Measurements from ENCODE around the gene SSR2. TPM values are rescaled to one million over a fixed set of nuclear protein-coding genes. Genes with fewer than 3 reads are reported as not detected.

Gene SSR2
- total RNA-seq, 2 donors from 2014 or later, result 193 TPM

DNA sequence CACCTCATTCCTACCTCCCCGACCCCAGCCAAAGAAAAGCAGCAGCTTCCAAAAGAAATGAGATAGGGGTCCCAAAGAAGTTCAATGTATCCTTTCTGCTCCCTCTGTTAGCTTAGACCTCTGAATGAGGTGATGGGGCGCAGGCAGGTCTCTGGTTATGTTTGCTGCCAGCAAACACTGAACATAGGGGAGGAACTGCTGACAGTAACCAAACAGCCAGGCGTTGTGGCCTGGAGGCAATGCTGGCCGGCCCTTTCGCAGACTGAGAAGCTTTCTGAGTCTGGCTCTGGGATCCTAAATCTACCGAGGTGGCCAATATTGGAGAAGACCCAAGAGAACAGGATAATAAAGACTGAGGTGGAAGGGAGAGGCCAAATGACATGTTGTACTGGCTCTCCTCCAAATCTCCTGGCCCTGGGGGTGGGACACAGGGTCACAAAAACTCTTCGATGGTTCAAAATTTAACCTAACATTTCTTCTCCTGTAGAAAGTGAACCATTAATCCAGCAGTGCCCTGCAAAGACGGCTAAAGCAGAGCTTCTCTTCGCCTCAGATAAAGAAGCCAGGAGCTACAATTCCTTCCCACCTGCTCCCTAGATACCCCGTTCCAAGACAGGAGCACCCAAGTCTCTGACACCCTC, 19.6 kb downstream of the SSR2 start:
- TF ChIP-seq, protein P1, sequence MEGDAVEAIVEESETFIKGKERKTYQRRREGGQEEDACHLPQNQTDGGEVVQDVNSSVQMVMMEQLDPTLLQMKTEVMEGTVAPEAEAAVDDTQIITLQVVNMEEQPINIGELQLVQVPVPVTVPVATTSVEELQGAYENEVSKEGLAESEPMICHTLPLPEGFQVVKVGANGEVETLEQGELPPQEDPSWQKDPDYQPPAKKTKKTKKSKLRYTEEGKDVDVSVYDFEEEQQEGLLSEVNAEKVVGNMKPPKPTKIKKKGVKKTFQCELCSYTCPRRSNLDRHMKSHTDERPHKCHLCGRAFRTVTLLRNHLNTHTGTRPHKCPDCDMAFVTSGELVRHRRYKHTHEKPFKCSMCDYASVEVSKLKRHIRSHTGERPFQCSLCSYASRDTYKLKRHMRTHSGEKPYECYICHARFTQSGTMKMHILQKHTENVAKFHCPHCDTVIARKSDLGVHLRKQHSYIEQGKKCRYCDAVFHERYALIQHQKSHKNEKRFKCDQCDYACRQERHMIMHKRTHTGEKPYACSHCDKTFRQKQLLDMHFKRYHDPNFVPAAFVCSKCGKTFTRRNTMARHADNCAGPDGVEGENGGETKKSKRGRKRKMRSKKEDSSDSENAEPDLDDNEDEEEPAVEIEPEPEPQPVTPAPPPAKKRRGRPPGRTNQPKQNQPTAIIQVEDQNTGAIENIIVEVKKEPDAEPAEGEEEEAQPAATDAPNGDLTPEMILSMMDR (conservative IDR thresholded peaks at IDR 0.05), result no peak
- Histone ChIP-seq H3K9ac (ENCODE audit: extremely low read depth, low read length, poor library complexity, severe bottlenecking) (no peak overlapping the region), H3K4me3 (ENCODE audit: low read length) (no peak overlapping the region), H3K4me1 (ENCODE audit: control insufficient read depth, insufficient read depth, low read length) (peaks cover 4% of the 10 kb centered on the region), H3K9me3 (ENCODE audit: control insufficient read depth, low read length) (no peaks in the 10 kb centered on the region), H3K36me3 (ENCODE audit: control insufficient read depth, insufficient read depth, low read length) (no peaks in the 10 kb centered on the region), H3K27ac (ENCODE audit: low read depth, low read length) (no peak overlapping the region), H3K27me3 (ENCODE audit: control insufficient read depth, insufficient read depth, low read length, poor library complexity, severe bottlenecking) (no peaks in the 10 kb centered on the region)
- WGBS, 2 experiments (ENCODE audit: insufficient coverage in 1 of 2, insufficient read length in 1 of 2), result 91 to 92% methylated on average over 8 to 10 of the region's 10 CpGs
- Mint-ChIP-seq H3K4me1 (peaks cover 11% of the 10 kb centered on the region), H3K27me3 (ENCODE audit: insufficient read depth) (no peaks in the 10 kb centered on the region), H3K9me3 (no peaks in the 10 kb centered on the region), H3K36me3 (ENCODE audit: low read depth) (no peaks in the 10 kb centered on the region), H3K4me3 (no peak overlapping the region), H3K27ac (no peak overlapping the region)
- no peak for DNase-seq

DNA sequence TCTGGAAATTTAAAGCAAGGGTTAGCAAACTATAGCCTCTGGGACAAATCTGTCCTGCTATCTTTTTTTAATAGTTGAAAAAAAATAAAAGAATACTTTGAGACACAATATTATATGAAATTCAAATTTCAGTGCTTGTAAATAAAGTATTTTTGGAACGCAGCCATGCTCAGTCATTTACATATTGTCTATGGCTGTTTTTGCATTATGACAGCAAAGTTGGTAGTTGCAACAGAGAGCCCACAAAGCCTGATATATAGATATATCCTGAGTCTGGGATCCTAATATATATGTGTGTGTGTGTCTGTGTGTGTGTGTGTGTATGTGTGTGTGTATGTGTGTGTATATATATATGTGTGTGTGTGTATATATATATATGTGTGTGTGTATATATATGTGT, 20.8 kb downstream of the SSR2 start:
- no peak overlapping the region for H3K4me3 ChIP-seq (ENCODE audit: low read length)
- H3K27ac Mint-ChIP-seq, result no peak overlapping the region
- H3K27me3 Mint-ChIP-seq (ENCODE audit: insufficient read depth), result no peaks in the 10 kb centered on the region
- DNase-seq, result no peak
- H3K36me3 ChIP-seq (ENCODE audit: control insufficient read depth, insufficient read depth, low read length), result no peaks in the 10 kb centered on the region
- TF ChIP-seq, protein P1 (conservative IDR thresholded peaks at IDR 0.05), result no peak
- no peak overlapping the region for H3K27ac ChIP-seq (ENCODE audit: low read depth, low read length)
- no peak overlapping the region for H3K9ac ChIP-seq (ENCODE audit: extremely low read depth, low read length, poor library complexity, severe bottlenecking)
- no peaks in the 10 kb centered on the region for H3K27me3 ChIP-seq (ENCODE audit: control insufficient read depth, insufficient read depth, low read length, poor library complexity, severe bottlenecking)
- H3K4me1 Mint-ChIP-seq, result peaks cover 10% of the 10 kb centered on the region
- H3K4me3 Mint-ChIP-seq, result no peak overlapping the region
- 100% methylated on average over 1 of the region's 1 CpG for WGBS, 2 experiments (ENCODE audit: insufficient coverage in 1 of 2, insufficient read length in 1 of 2)
- no peaks in the 10 kb centered on the region for H3K36me3 Mint-ChIP-seq (ENCODE audit: low read depth)
- H3K9me3 Mint-ChIP-seq, result no peaks in the 10 kb centered on the region
- no peaks in the 10 kb centered on the region for H3K9me3 ChIP-seq (ENCODE audit: control insufficient read depth, low read length)
- peaks cover 6% of the 10 kb centered on the region for H3K4me1 ChIP-seq (ENCODE audit: control insufficient read depth, insufficient read depth, low read length)

DNA sequence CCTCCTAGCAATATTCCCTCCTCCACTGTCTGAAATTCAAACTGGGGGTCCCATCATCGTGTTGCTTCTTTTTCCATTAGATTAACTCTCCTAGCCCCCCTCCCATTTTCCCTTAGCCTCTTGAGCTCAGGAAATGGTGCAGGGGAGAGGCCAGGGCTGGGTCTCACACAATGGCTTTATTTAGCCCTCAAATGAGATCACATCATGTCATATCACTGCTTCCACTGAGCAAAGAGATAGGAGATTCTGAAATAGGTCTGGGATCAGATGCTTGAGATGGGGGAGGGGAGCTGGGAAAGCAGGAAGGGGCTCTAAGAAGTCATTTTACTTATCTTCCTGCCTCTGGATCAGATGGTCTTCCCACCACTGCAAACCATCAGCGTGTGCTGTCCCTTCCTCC, 24.6 kb downstream of the SSR2 start:
- Histone ChIP-seq H3K36me3 (ENCODE audit: control insufficient read depth, insufficient read depth, low read length) (no peaks in the 10 kb centered on the region), H3K27me3 (ENCODE audit: control insufficient read depth, insufficient read depth, low read length, poor library complexity, severe bottlenecking) (no peaks in the 10 kb centered on the region), H3K4me1 (ENCODE audit: control insufficient read depth, insufficient read depth, low read length) (peaks cover 6% of the 10 kb centered on the region), H3K9ac (ENCODE audit: extremely low read depth, low read length, poor library complexity, severe bottlenecking) (no peak overlapping the region), H3K4me3 (ENCODE audit: low read length) (no peak overlapping the region), H3K9me3 (ENCODE audit: control insufficient read depth, low read length) (no peaks in the 10 kb centered on the region), H3K27ac (ENCODE audit: low read depth, low read length) (no peak overlapping the region)
- Mint-ChIP-seq H3K36me3 (ENCODE audit: low read depth) (no peaks in the 10 kb centered on the region), H3K9me3 (no peaks in the 10 kb centered on the region), H3K4me3 (no peak overlapping the region), H3K27me3 (ENCODE audit: insufficient read depth) (no peaks in the 10 kb centered on the region), H3K4me1 (peaks cover 8% of the 10 kb centered on the region), H3K27ac (no peak overlapping the region)
- TF ChIP-seq, protein P1 (conservative IDR thresholded peaks at IDR 0.05), result no peak
- no peak for DNase-seq
- WGBS, 2 experiments (ENCODE audit: insufficient coverage in 1 of 2, insufficient read length in 1 of 2), result 79% methylated on average over 2 of the region's 2 CpGs; no CpG with 5 or more reads in 1 of the 2 experiments

All from endodermal cell (in vitro differentiated cells).